HL-60/S4 treated with phorbol 12-myristate 13-acetate at 8.2 ng/mL for 4 days and 3 days (cell line): Measurements from ENCODE around the gene RUBCNL.

Experiments used
- in situ Hi-C: fragments of 300-500 bp; cut with MboI; formaldehyde crosslinking; loops from 2 replicates; pipeline ENCODE4 v1.15.0; 2022; ENCODE audit warnings: low sequenced_read_pairs

RUBCNL gene

DNA sequence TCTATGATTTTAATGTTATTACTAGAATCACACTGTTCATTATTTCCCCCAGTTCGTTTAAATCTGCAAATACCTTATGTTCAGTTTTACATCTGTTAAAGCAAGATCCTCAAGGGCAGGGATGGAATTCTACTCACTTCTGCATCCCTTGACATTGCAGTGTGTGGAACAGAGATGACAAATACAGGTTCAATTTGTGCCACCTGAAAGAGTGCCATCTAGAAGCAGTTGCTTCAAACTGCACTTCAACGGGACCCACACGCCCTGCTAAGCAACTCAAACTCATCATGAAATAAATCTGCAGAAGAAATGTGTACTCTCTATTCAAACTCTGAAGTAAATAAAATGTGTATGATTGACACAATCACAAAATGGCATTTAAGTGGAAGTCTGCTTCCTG is 44.5 kb downstream of the RUBCNL start:
- in situ Hi-C loops = no loop called here

DNA sequence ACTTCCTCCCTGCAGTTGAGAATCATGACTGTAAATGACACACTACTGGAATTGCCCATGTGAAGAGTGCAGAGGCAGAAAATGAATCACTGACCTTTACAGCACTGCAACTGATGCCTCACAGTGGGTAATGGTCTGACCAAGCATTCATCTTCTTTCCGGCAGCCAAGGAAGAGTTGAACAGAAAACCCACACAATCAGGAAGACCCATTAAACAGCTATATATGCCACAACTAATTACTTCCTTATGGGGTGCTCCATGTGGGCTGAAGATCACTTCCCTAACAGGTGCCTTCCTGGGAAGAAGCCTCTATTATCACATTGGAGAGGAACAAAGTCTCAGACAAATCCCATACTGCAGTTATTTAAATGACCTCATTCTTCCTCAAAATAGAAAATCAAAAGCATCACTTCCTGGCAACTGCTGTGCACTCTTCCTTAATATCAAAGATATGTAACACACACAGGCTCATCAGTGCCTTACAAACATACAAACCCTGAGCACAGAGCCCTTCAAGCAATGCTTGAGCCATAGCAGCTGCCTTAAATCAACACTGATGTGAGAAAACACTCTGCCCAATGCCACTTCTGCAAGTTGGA is 45.8 kb downstream of the RUBCNL start:
- in situ Hi-C loops = no loop called here

DNA sequence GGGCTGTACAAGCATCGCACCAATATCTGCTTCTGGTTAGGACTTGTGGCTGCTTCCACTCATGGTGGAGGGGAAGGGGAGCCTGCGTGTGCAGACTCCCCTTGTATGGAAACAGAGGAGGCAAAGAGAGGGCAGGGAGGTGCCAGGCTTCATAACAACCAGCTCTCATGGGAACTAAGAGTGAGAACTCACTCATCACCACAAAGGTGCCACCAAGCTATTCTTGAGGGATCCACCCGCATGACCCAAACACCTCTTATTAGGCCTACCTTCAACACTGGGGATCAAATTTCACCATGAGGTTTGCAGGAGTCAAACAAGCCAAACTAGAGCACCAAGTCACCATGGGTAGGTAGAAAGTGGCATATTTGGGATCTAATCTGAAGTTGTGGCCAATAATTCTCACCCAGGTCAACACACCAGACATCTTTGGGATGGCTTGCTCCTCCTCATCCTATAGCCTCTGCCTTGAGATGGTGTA is 46.4 kb downstream of the RUBCNL start:
- in situ Hi-C loops = no loop called here

DNA sequence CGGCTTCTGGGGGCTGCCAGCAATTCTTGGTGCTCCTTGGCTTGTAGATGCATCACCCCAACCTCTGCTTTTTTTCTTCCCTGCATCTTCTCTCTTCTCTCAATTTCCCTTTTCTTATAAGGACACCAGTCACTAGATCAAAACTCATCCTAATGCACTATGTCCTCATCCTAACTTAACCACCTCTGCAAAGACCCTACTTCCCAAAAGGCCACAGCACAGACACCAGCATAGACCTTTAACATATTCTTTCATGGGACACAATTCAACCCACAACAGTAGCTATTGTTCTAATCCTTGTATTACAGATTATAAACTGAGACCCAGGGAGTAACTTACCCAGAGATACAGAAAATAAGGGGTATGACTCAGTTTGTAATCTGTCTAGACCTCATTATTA is 47.0 kb downstream of the RUBCNL start:
- in situ Hi-C loops = no loop called here

DNA sequence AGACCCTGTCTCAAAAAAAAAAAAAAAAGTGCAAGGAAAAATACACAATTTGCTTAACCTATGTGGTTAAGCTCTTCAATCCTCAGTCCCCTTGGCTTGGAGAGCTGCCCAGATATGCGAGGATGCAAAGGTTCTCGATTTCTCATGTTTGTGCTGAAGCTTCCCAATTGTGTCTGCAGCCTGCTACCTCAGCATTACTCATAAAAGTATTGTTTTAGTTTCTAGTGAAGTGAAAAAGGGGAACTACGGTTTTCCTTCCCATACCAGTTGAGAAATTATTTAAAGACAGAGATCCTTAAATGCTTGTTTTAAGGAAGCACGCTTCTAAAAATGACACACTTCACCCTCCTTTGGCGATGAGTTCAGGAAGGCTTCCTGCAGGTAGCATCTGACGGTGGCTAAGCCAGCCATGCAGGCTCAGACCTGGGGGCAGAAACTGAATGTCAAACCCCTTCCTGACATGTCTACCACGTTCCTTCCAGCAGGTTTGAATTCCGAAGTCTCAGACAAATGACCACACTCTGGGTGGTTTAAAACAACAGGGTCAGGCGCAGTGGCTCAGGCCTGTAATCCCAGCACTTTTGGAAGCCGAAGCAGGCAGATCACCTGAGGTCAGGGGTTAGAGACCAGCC is 47.9 kb downstream of the RUBCNL start:
- in situ Hi-C loops = no loop called here

DNA sequence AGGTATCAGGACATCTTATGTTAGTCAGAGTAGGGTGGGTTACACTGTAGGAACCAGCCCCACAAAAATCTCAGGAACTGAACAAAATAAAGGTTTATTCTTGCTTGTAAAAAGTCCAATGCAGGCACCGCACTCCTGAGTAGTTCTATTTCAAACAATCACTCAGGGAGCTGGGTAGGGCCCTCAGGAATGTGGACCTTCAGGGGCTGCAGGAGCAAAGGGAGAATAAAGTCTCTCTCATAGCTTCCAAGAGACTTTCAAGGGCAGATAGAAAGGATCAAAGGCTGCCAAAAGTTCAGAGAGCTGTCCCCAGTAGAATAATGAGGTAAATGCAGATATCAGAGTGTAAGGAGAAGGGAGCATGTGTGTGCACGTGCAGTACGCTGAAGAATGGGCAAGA is 49.4 kb downstream of the RUBCNL start:
- in situ Hi-C loops = no loop called here

DNA sequence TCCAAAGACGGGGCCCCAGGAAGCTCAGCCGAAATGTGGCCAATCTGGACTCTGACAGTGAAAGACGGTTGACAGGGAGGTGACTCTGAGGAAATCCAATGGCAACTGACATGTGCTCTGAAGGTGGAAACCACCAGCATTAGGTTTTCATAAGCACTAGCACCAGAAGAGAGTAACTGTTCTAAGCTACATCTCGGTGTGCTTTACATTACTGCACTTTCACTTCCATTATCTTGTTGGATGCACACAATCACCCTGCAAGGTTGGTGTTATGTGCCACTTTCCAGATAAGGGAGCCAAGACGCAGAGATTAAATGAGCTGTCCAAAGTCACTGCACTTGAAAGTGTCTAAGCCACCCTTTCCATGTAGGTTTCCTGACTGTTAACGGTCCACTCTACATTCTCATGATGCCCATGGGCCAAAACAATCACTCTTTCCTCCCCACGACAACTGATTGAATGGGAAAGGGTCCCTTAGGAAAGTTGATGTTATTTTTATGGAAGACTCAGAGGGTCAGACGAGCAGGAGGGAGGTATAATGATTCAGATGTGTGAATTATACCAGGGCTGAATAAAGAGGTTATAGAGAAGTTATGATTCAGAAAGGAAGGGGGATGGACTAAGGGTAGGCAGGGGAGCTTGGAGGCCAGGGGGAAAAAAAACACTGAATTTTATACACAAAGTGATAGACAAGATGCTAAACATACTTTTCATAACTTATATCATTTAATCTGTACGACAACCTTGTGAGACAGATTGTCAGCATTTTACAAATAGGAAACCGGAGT is 52.8 kb downstream of the RUBCNL start:
- in situ Hi-C loops = no loop called here

DNA sequence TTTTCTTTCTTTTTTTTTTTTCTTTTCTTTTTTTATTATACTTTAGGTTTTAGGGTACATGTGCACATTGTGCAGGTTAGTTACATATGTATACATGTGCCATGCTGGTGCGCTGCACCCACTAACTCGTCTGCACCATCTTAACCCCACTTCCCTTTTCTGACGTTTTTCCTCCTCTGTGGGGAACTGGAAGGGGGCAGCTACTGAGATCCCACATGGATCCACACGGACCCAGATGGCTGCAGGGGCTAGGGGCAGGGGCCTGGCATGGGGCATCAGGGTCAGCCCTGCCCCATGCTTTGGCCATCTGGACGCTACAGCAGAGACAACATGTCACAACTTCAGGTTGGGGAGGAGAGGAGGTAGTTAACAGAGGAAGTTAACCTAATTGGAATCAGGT is 54.3 kb downstream of the RUBCNL start:
- in situ Hi-C loops = no loop called here

DNA sequence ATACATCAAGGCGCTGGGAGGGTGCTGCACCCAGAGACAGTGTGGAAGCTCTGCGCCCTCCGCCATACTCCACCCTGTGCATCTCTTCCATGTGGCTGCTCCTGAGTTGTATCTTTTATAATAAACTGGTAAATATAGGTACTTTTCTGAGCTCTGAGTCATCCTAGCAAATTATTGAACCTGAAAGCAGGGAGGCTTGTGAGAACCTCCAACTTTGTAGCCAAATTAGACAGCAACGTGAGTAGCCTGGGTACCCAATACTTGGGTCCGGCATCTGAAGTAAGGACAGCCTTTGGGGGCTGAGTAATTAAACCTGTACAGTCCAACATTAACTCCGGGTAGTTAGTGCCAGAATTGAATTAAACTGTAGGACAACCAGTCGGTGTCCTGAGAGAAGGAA is 57.4 kb downstream of the RUBCNL start:
- in situ Hi-C loops = no loop called here

DNA sequence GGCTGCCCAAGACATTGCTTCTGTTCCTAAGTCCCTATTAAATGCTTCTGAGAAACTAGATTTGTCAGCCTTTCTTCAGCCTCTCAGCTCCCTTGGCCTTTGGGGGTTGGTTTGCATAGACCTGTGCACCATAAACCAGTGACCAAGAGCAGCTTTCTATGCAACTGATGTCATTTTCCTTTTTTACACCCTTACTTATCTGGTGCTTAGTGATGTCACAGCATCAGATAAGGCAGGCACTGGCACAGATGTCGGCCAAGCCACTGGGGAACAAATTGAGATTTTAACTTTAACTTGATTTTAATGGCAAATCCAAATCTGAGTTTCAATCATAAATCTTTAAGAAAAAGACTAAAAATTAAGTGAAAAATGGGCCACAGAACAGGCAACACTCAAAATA is 59.8 kb downstream of the RUBCNL start:
- in situ Hi-C loops = no loop called here

DNA sequence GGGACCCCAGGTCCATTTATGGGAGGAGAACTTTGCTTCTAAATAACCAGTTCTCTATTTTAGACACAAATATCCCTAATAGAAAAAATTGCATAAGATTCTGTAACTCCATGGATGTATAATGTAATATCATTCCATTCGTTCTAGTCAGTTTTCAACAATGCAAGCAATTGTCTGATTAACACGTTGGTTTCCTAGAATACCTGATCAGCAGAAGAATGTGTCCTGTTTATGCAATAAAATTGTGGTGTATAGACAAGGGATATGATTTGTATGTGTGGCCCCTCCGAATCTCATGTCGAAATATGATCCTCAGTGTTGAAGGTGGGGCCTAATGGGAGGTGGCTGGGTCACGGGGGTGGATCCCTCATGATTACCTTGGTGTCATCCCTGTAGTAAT is 62.1 kb downstream of the RUBCNL start:
- in situ Hi-C loops = loop anchor here (25.0 kb wide), 1 partner anchor 713 kb away; the partner anchor contains the start of gene ERICH6B

DNA sequence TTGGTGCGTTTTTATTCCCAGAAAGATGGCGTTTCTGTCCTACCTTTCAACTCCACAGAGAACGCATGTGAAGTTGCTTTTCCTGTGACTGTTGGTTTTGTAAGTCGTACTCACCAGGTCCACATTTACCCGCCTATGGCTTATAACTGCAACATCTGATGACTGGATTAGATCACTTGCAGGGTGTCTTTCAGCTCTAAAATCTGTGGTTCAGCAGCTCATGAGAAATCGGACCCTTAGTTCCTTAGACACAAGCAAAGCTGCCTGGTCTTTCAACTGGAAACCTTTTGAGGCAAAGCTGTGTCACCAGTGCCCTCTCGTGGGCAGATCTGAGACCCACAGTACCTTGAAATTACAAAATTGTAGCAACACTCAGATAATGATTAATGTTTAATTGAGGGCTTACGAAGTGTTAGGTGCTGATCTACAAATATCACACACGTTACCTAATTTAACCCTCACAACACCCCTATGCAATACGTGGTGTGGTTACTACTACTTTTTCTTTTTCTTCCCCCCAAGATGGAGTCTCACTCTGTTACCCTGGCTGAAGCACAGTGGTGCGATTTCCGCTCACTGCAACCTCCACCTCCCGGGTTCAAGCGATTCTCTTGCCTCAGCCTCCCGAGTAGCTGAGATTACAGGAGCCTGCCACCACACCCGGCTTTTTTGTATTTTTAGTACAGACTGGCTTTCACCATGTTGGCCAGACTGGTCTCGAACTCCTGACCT is 65.4 kb downstream of the RUBCNL start:
- in situ Hi-C loops = loop anchor here (25.0 kb wide), 1 partner anchor 709 kb away; the partner anchor contains the start of gene ERICH6B

DNA sequence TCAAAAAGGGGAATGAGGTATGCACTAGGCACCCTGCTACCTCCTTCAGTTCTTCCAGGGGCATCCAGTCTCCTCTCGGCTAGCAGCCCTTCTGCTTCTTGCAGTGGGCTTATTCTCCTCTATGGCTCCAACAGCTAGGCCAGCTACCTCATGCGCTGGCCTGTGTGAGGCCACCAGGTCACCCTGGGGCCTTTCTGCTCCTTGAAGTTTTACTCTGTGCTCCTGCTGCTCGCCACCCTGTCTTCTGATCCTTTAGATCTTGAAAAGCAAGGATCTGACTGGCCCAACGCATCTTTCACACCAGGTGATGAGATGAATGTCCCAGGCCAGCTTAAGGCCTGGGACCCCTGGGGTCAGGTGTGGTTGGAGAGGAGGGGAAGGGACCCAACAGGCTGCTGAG is 66.2 kb downstream of the RUBCNL start:
- in situ Hi-C loops = loop anchor here (25.0 kb wide), 1 partner anchor 709 kb away; the partner anchor contains the start of gene ERICH6B

DNA sequence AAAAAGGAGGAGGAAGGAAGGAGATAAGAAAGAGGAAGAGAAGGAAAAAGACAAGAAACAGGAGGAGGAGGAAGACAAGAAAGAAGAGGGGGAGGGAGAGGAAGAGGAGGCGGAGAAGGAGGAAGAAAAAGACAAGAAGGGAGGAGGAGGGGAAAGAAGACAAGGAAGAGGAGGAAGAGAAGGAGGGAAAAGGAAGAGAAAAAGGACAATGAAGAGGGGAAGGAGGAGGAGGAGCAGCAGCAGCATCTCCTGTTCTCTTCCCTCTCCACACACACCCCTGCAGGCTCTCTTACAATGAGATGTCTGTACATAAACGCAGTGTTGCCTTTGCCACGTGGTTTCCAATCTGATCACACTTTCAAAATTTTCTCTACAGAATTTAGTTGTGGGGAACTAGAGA is 66.6 kb downstream of the RUBCNL start:
- in situ Hi-C loops = loop anchor here (25.0 kb wide), 1 partner anchor 708 kb away; the partner anchor contains the start of gene ERICH6B

DNA sequence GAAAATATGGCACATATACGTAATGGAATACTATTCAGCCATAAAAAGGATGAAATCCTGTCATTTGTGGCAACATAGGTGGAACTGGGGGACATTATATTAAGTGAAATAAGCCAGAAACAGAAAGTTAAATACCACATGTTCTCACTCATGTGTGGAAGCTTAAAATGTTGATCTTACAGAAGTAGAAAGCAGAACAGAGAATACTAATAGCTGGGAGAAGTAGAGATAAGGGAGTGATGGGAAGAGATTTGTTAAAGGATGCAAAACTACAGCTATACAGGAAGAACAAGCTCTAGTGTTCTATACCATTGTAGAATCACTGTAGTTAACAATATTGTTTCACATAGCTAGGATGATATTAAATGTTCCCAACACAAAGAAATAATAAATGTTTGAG is 68.1 kb downstream of the RUBCNL start:
- in situ Hi-C loops = loop anchor here (25.0 kb wide), 1 partner anchor 707 kb away; the partner anchor contains the start of gene ERICH6B

DNA sequence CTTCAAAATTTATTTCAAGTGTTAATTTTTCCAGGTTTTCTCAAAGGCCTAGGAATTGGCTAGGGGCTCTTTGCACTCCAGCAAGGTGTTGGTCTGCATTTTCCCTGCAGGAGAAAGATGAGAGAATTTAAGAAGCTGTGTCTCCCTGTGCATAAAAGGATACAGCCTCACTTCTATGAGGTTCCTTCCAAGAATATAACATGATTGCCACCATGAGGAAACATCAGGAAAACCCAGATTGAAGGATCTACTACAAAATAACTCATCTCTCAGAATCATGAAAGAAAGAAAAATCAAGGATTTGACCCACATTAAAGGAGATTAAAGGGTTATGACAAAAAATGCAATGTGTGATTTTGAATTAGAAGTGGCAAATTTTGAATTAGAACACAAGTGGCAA is 69.9 kb downstream of the RUBCNL start:
- in situ Hi-C loops = loop anchor here (25.0 kb wide), 1 partner anchor 705 kb away; the partner anchor contains the start of gene ERICH6B

DNA sequence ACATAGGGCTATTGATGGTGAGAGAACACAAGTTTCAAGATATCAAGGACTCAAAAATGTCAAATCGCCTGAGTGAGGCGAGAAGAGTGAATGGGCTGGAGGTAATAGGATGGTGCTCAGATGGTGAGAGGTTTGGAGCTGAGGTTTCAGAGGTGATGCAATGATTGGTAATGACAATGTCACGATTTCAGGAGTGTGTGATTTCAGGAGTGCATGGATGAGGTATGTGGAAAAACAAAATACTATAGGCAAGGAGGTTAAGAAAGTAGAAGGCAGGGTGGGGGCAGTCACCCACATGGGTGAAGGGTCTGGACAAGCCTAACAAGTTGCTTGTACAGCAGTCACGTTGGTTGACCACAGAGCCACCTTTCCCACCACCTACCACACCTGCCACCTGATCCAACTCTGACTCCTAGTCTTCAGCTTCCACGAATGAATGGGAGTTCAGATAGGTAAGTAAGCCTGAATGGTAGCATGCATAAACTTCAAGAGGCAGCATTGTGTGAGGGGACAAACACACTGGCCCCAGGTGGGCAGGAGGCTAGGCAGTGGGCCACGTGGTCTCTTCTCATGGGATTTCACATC is 71.5 kb downstream of the RUBCNL start:
- in situ Hi-C loops = loop anchor here (25.0 kb wide), 1 partner anchor 703 kb away; the partner anchor contains the start of gene ERICH6B

DNA sequence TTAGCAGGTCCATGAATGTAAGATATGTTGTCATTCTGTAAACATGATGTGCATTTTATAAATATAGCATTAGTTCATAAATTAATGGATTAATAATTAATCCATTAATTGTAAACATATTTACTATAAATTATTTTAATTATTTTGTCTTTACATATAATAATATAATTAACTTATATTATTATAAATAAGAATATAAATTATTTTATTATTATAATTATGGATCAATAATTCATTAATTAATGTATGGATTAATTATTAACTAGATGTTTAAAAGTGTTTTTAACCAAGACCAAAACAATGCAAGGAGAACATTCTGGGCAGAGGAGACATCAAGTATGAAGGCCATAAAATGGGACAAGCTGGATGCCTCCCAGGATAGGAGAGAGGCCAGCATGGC is 72.0 kb downstream of the RUBCNL start:
- in situ Hi-C loops = loop anchor here (25.0 kb wide), 1 partner anchor 703 kb away; the partner anchor contains the start of gene ERICH6B

DNA sequence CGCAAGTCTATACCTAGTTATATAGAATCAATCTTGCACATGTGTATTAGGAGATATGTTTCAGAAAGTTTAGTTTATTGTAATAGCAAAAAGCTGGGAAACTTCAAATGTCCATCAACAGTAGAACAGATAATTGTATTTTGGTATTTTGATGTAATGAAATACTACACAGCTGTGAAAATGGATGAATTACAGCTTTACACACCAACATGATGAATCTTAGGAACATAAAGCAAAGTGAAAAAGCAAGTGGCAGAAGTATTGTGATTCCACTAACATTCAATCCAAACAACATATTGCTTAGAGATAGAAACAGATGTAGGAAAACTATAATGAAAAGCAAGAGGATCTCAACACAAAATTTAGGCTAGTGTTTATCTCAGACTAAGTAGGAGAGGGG is 72.5 kb downstream of the RUBCNL start:
- in situ Hi-C loops = loop anchor here (25.0 kb wide), 1 partner anchor 702 kb away; the partner anchor contains the start of gene ERICH6B
